RWPE2 (cell line): Measurements from ENCODE around the gene PRR3.

Experiments used
- ATAC-seq: fragments of 200-7000 bp; cut with Tn5 transposase; 3 replicates; pipeline ENCODE4 v1.9.1; 2021; ENCODE audit warnings: low read depth
- DNase-seq: peaks from one replicate; pipeline ENCODE4 v3.0.0-alpha.2; 2020; ENCODE audit warnings: low spot score
- H3K27ac ChIP-seq: fragments of 450-650 bp; 2 replicates; pipeline ENCODE4 v1.5.1; 2017; ENCODE audit warnings: mild to moderate bottlenecking; ENCODE audit not compliant: poor library complexity, severe bottlenecking
- H3K27me3 ChIP-seq: fragments of 250-450 bp; sonication (Bioruptor Pico); 2 replicates; pipeline ENCODE4 v1.5.1; 2021; ENCODE audit warnings: mild to moderate bottlenecking, moderate library complexity; ENCODE audit not compliant: insufficient read depth, poor library complexity, severe bottlenecking
- H3K36me3 ChIP-seq: fragments of 250-450 bp; sonication (Bioruptor Pico); 2 replicates; pipeline ENCODE4 v1.5.1; 2020; ENCODE audit warnings: low read depth, mild to moderate bottlenecking, moderate library complexity
- H3K4me1 ChIP-seq: fragments of 250-450 bp; sonication (Bioruptor Pico); 2 replicates; pipeline ENCODE4 v1.5.1; 2021; ENCODE audit warnings: mild to moderate bottlenecking, moderate library complexity; ENCODE audit not compliant: insufficient read depth, poor library complexity, severe bottlenecking
- H3K4me3 ChIP-seq: fragments of 250-450 bp; sonication (Bioruptor Pico); 2 replicates; pipeline ENCODE4 v1.5.1; 2021; ENCODE audit warnings: mild to moderate bottlenecking, moderate library complexity; ENCODE audit not compliant: severe bottlenecking
- H3K9me3 ChIP-seq: fragments of 250-450 bp; sonication (Bioruptor Pico); 2 replicates; pipeline ENCODE4 v1.5.1; 2021; ENCODE audit warnings: mild to moderate bottlenecking, moderate library complexity; ENCODE audit not compliant: severe bottlenecking
- TF ChIP-seq, protein P1 (sequence below): fragments of 450-650 bp; IDR thresholded peaks from one replicate; pipeline ENCODE4 v1.5.1; 2017; ENCODE audit warnings: mild to moderate bottlenecking, moderate library complexity; ENCODE audit not compliant: poor library complexity, severe bottlenecking

Gene PRR3

DNA sequence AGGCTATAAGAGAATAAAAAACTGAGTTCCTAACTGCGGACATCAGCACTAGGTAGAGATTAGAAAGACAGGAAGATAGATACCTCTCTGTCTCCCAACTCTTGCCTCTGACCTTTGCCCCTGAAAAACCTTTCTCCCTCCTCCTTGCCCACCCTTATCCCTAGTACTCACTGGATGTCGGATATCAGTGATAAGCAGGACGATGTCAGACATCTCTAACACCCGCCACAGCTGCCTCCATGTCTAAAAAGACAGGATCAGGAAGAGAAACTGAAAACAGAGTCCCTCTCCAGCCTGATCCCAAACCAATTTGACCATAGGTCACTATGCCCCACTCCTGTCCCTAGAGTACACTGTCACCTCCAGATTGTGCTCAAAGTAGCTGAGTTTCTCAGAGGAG, 2.7 kb upstream of the PRR3 start:
- Histone ChIP-seq H3K4me1 (peaks cover 6% of the 10 kb centered on the region), H3K9me3 (no peaks in the 10 kb centered on the region), H3K27ac (no peak overlapping the region), H3K36me3 (peaks cover 57% of the 10 kb centered on the region), H3K27me3 (no peaks in the 10 kb centered on the region), H3K4me3 (no peak overlapping the region)
- TF ChIP-seq, protein P1, sequence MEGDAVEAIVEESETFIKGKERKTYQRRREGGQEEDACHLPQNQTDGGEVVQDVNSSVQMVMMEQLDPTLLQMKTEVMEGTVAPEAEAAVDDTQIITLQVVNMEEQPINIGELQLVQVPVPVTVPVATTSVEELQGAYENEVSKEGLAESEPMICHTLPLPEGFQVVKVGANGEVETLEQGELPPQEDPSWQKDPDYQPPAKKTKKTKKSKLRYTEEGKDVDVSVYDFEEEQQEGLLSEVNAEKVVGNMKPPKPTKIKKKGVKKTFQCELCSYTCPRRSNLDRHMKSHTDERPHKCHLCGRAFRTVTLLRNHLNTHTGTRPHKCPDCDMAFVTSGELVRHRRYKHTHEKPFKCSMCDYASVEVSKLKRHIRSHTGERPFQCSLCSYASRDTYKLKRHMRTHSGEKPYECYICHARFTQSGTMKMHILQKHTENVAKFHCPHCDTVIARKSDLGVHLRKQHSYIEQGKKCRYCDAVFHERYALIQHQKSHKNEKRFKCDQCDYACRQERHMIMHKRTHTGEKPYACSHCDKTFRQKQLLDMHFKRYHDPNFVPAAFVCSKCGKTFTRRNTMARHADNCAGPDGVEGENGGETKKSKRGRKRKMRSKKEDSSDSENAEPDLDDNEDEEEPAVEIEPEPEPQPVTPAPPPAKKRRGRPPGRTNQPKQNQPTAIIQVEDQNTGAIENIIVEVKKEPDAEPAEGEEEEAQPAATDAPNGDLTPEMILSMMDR: no peak
- no peak for DNase-seq
- ATAC-seq: no peak

DNA sequence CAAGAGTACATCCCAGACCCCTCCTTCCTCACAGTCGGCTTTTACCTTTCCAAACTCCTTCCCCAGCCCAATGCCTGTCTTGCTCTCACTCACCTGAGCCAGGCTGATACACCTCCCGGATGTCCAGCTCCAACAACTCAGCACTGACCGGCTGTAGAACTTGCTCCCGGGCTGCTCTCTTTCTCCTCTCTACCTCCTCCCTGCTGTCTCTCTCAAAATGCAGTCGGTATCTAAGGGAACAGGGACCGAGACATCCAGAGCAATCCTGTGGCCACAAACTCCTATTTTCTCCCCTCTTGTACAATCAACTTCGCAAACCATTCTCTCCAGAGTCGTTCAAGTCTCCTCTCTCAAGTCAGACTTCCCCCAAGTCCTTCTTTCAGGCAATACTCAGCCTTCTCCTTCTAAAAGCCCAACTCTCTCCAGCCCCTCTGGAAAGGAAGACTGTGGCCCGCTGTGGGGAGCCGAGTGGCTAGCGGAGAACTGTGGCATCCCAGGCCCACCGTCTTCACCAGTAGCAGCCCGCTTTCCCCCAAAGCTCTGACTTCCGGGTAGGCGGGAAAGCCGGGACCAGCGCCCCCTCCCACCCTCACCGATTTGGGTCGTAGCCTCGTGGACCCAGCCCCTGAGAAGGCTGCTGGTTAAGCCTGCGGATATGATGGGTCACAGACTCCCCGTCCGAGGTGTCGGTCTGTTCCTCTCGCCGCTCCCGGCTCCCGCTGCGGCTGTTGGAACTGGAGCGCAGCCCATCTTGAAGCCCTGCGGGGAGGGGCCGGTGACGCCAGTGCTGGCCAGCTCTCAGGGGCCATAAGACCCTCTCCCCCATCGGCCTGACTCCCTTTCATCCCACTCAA, 1.9 kb upstream of the PRR3 start:
- no peaks in the 10 kb centered on the region for H3K9me3 ChIP-seq
- peak overlapping the region; percentile 82 for H3K27ac ChIP-seq
- DNase-seq (peak; percentile 65), ATAC-seq (no peak)
- H3K27me3 ChIP-seq: no peaks in the 10 kb centered on the region
- H3K36me3 ChIP-seq: peaks cover 61% of the 10 kb centered on the region
- H3K4me3 ChIP-seq: peak overlapping the region; percentile 98
- peaks cover 6% of the 10 kb centered on the region for H3K4me1 ChIP-seq
- TF ChIP-seq, protein P1: no peak

DNA sequence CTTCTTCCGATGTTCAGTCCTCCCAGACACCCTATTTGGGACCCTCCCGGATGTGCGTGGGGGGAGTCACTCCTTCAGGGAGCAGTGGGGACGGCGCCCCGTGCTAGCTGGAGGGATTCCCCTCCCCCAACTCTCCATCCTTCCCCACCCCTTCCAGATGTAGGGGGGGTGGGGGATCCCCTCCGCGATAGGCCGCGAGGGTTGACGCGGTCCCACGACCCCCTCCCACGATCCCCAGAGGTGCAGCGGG, 1.4 kb upstream of the PRR3 start:
- TF ChIP-seq, protein P1: no peak
- H3K36me3 ChIP-seq: peaks cover 56% of the 10 kb centered on the region
- H3K27me3 ChIP-seq: no peaks in the 10 kb centered on the region
- no peaks in the 10 kb centered on the region for H3K9me3 ChIP-seq
- H3K27ac ChIP-seq: peak overlapping the region; percentile 82
- no peak for DNase-seq
- H3K4me1 ChIP-seq: peaks cover 6% of the 10 kb centered on the region
- ATAC-seq: no peak
- peak overlapping the region; percentile 98 for H3K4me3 ChIP-seq

DNA sequence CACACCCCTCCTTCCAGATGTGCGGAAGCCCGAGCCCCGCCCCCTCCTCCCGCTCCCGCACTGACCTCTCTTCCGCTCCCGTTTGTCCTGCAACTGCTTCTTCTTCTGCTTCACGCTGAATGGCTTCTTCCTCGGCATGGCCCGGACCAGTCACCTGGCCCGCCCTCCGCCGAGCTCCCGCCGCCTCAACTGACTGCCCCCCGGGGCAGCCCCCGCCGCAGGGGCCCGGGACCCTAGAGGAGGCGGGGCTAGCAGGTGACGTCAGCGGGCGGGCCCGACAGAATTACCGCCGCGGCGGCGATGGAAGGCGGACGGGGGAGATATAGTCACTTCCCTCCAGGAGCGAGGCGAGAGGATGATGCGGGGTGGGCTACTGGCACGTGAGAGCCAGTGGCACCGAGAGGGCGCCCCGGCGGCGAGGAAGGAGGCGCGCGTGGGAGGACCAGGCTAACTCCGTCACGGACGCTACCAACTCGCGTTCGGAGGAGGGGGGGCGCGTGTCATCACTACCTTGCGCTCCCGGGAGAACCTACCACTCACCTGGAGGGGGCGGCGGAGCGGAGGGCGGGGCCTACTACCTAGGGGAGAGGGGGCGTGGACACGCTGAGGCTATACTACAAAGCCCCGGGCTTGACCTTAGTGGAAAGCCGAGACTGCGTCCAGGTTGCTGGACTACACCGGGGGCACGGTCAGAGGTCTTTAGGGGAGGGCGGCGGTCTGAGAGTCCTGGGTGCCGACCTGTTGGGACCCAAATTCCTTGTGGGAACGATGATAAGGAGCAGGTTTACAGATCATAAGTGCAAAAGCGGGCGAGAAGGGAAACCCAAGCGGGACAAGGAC, 809 bp upstream of the PRR3 start, which contains the start of gene GNL1:
Gene GNL1, minus strand, starts transcription at position 424 of the 840 bp plus-strand sequence. Its CDS starts 286 bp downstream, at position 138.
- peaks cover 51% of the 10 kb centered on the region for H3K36me3 ChIP-seq
- peak within 1 kb of the TSS; percentile 82 for H3K27ac ChIP-seq
- H3K9me3 ChIP-seq: no peaks in the 10 kb centered on the region
- DNase-seq (peak; percentile 96), ATAC-seq (peak; percentile 81)
- TF ChIP-seq, protein P1: no peak
- peak within 1 kb of the TSS; percentile 98 for H3K4me3 ChIP-seq
- H3K27me3 ChIP-seq: no peaks in the 10 kb centered on the region
- peaks cover 6% of the 10 kb centered on the region for H3K4me1 ChIP-seq
